HCT116 (cell line): ENCODE results near the gene CTBP2. TPM values are rescaled to one million over a fixed set of nuclear protein-coding genes. Genes with fewer than 3 reads are reported as not detected.

Experiments used
- ATAC-seq: fragments of 200-7000 bp; cut with Tn5 transposase; 2 replicates; pipeline ENCODE4 v1.9.1; 2020; ENCODE audit warnings: mild to moderate bottlenecking, moderate library complexity
- BruUV-seq: library from RNA; stranded (reverse); fragments of 400-500 nt; replicated peaks from 2 replicates; lab custom pipeline; 2021; lab: Mats Ljungman, UMichigan
- CTCF ChIA-PET: fragments of 300-600 bp; sonication (Branson Sonifier 250); formaldehyde crosslinking; loops from one replicate; lab custom pipeline; 2021; ENCODE audit warnings: antibody characterized with exemption; lab: Charles Lee
- POLR2A ChIA-PET: fragments of 300-600, 350-600 bp; sonication (Branson Sonifier 250); formaldehyde crosslinking; loops from one replicate; lab custom pipeline; 2021; ENCODE audit warnings: antibody characterized with exemption; lab: Charles Lee
- RAD21 ChIA-PET, 2 experiments: fragments of 300-600 bp; sonication (Branson Sonifier 250); formaldehyde crosslinking; loops; one replicate each; lab custom pipeline; 2023; ENCODE audit warnings: low total read pairs in 2 of 2; ENCODE audit not compliant: uncharacterized antibody in 2 of 2, unreplicated experiment in 2 of 2, low non-redundant PET in 1 of 2; lab: Charles Lee
- DNase-seq: peaks from one replicate; pipeline ENCODE4 v3.0.0-alpha.2; 2010; ENCODE audit warnings: low read depth, low spot score
- H2AFZ ChIP-seq: fragments of 200-600 bp; shearing (Covaris generic), sonication (generic); 2 replicates; pipeline ENCODE4 v1.6.1; 2017; ENCODE audit warnings: low read depth, mixed run types, mixed read lengths, antibody characterized with exemption, low read length; ENCODE audit not compliant: poor library complexity, severe bottlenecking
- H3K27ac ChIP-seq: 2 replicates; pipeline ENCODE4 v1.5.1; 2012; ENCODE audit warnings: low read depth, low read length
- H3K27me3 ChIP-seq: fragments of 200-600 bp; sonication (generic); 2 replicates; pipeline ENCODE4 v1.6.1; 2016; ENCODE audit warnings: mixed run types, low read length, mixed read lengths; ENCODE audit not compliant: insufficient read depth
- H3K36me3 ChIP-seq, 2 experiments: fragments of 200-500 bp in 1 of 2; fragments of 200-600 bp in 1 of 2; sonication (Bioruptor generic) in 1 of 2; sonication (generic) in 1 of 2; 2 replicates each; pipeline versions ENCODE4 v1.5.1 to v1.6.1; 2014 to 2016; ENCODE audit warnings: low read length in 2 of 2, inconsistent platforms in 1 of 2, mixed read lengths in 1 of 2, mixed run types in 1 of 2; ENCODE audit not compliant: insufficient read depth in 2 of 2, control insufficient read depth in 1 of 2
- H3K4me1 ChIP-seq, 2 experiments: fragments of 200-600 bp in 1 of 2; sonication (generic) in 1 of 2; 2 replicates each; pipeline versions ENCODE4 v1.5.1 to v1.6.1; 2012 to 2017; ENCODE audit warnings: low read length in 2 of 2, inconsistent platforms in 1 of 2, mild to moderate bottlenecking in 1 of 2, mixed read lengths in 1 of 2, mixed run types in 1 of 2, moderate library complexity in 1 of 2; ENCODE audit not compliant: insufficient read depth in 2 of 2, control insufficient read depth in 1 of 2
- H3K4me2 ChIP-seq: fragments of 200-600 bp; sonication (generic); 2 replicates; pipeline ENCODE4 v1.6.1; 2017; ENCODE audit warnings: mixed run types, low read length, mixed read lengths
- H3K4me3 ChIP-seq, 2 experiments: fragments of 200-600 bp in 1 of 2; sonication (generic) in 1 of 2; replicated peaks in 1 of 2; 2 replicates each; pipeline ENCODE4 v1.5.1; 2011 to 2016; ENCODE audit warnings: low read length in 2 of 2, control low read depth in 1 of 2, low read depth in 1 of 2, mild to moderate bottlenecking in 1 of 2, mixed read lengths in 1 of 2, mixed run types in 1 of 2
- H3K79me2 ChIP-seq: fragments of 200-600 bp; sonication (generic); 2 replicates; pipeline ENCODE4 v1.6.1; 2017; ENCODE audit warnings: mild to moderate bottlenecking, mixed run types, low read length, moderate library complexity, mixed read lengths; ENCODE audit not compliant: insufficient read depth
- H3K9ac ChIP-seq: fragments of 200-600 bp; sonication (generic); 2 replicates; pipeline ENCODE4 v1.6.1; 2016; ENCODE audit warnings: low read length, mixed read lengths
- H3K9me2 ChIP-seq: fragments of 200-600 bp; sonication (generic), shearing (Covaris generic); 2 replicates; pipeline ENCODE4 v1.6.1; 2017; ENCODE audit warnings: mixed run types, mild to moderate bottlenecking, moderate library complexity; ENCODE audit not compliant: insufficient read depth
- H3K9me3 ChIP-seq, 2 experiments: fragments of 200-500 bp in 1 of 2; fragments of 200-600 bp in 1 of 2; sonication (Bioruptor generic) in 1 of 2; sonication (generic) in 1 of 2; 2 replicates each; pipeline ENCODE4 v1.6.1; 2014 to 2017; ENCODE audit warnings: low read length in 2 of 2, mixed read lengths in 2 of 2, inconsistent platforms in 1 of 2, low read depth in 1 of 2, mild to moderate bottlenecking in 1 of 2, mixed run types in 1 of 2, moderate library complexity in 1 of 2; ENCODE audit not compliant: control insufficient read depth in 1 of 2, insufficient read depth in 1 of 2
- H4K20me1 ChIP-seq: fragments of 200-600 bp; sonication (generic), shearing (Covaris generic); 2 replicates; pipeline ENCODE4 v1.6.1; 2017; ENCODE audit warnings: mixed run types, mild to moderate bottlenecking, moderate library complexity; ENCODE audit not compliant: insufficient read depth
- ATF3 ChIP-seq: IDR thresholded peaks from 2 replicates; pipeline ENCODE4 v1.6.1; 2012
- CEBPB ChIP-seq: IDR thresholded peaks from 2 replicates; pipeline ENCODE4 v1.6.1; 2012; ENCODE audit warnings: low read depth
- EGR1 ChIP-seq: IDR thresholded peaks from 2 replicates; pipeline ENCODE4 v1.6.1; 2012; ENCODE audit warnings: low read depth
- EZH2 ChIP-seq: fragments of 200-600 bp; sonication (generic); IDR thresholded peaks from 2 replicates; pipeline ENCODE4 v1.6.1; 2017; ENCODE audit warnings: antibody characterized with exemption, mixed run types
- FOSL1 ChIP-seq: IDR thresholded peaks from 2 replicates; pipeline ENCODE4 v1.6.1; 2012; ENCODE audit warnings: low read depth
- JUND ChIP-seq: IDR thresholded peaks from 2 replicates; pipeline ENCODE4 v1.6.1; 2012
- POLR2A ChIP-seq: IDR thresholded peaks from 2 replicates; pipeline ENCODE4 v1.7.0; 2011; ENCODE audit warnings: borderline replicate concordance; ENCODE audit not compliant: insufficient read depth, insufficient read length; ENCODE audit errors: extremely low read depth
- RAD21 ChIP-seq: IDR thresholded peaks from 2 replicates; pipeline ENCODE4 v1.6.1; 2012; ENCODE audit warnings: low read depth, mild to moderate bottlenecking
- REST ChIP-seq: IDR thresholded peaks from 2 replicates; pipeline ENCODE4 v1.6.1; 2012; ENCODE audit warnings: low read depth
- YY1 ChIP-seq: IDR thresholded peaks from 2 replicates; pipeline ENCODE4 v1.6.1; 2011; ENCODE audit warnings: low read length, low read depth, moderate library complexity, mild to moderate bottlenecking; ENCODE audit not compliant: insufficient replicate concordance; ENCODE audit errors: extremely low read depth
- ZFX ChIP-seq: fragments of 450-650 bp; IDR thresholded peaks from 2 replicates; pipeline ENCODE4 v1.6.1; 2017
- intact Hi-C: fragments of 100-400 bp; cut with micrococcal nuclease; formaldehyde crosslinking; loops from 2 replicates; pipeline ENCODE4 v1.10.0; 2022
- total RNA-seq: library from RNA; stranded (reverse); gene quantifications from one replicate; pipeline ENCODE4 v1.2.1, GENCODE V29; 2021; ENCODE audit not compliant: unreplicated experiment
- TF ChIP-seq, protein P1 (sequence below): IDR thresholded peaks from 2 replicates; pipeline ENCODE4 v1.6.1; 2011; ENCODE audit warnings: mild to moderate bottlenecking, low read length, moderate library complexity; ENCODE audit not compliant: insufficient replicate concordance; ENCODE audit errors: extremely low read depth
- TF ChIP-seq, protein P2 (sequence below), 3 experiments: fragments of 200-600 bp in 1 of 3; sonication (generic) in 1 of 3; IDR thresholded peaks in 2 of 3; conservative IDR thresholded peaks in 1 of 3; 2 replicates each; pipeline ENCODE4 v1.5.1; 2012 to 2017; ENCODE audit warnings: low read depth in 2 of 3, low read length in 2 of 3, antibody characterized with exemption in 1 of 3, borderline replicate concordance in 1 of 3, control low read depth in 1 of 3, mild to moderate bottlenecking in 1 of 3, mixed read lengths in 1 of 3, mixed run types in 1 of 3, moderate library complexity in 1 of 3; ENCODE audit not compliant: insufficient read depth in 1 of 3

CTBP2 gene
- total RNA-seq, 1 experiment from 2014 or later = 144 TPM

DNA sequence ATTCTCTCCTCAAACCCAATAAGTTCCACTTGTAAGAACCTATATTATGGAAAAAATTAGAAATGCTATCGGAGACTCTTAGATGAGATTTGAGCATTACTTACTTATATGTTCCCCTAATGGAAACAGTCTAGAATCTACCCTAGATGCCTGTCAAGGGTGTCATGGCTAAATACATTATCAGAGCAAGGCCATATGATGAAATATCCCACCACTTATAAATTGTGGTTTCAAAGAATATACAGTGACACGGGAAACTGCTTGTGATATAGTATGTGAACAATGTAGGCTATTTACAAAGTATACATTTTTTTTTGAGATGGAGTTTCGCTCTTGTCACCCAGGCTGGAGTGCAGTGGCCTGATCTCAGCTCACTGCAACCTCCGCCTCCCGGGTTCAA, 46.3 kb upstream of the CTBP2 start:
- ChIA-PET CTCF (no interaction called here), POLR2A (no interaction called here), RAD21 (interaction anchor here in 1 of 2 experiments (0.7 kb wide), 1 partner anchor 155 kb away, joined by 3 read pairs; no protein-coding TSS in a partner anchor)
- TF ChIP-seq POLR2A (no peak), REST (no peak), ATF3 (no peak), EZH2 (no peak), FOSL1 (no peak), CEBPB (no peak), RAD21 (no peak), EGR1 (no peak), ZFX (no peak), JUND (no peak), YY1 (no peak)
- TF ChIP-seq, protein P1, sequence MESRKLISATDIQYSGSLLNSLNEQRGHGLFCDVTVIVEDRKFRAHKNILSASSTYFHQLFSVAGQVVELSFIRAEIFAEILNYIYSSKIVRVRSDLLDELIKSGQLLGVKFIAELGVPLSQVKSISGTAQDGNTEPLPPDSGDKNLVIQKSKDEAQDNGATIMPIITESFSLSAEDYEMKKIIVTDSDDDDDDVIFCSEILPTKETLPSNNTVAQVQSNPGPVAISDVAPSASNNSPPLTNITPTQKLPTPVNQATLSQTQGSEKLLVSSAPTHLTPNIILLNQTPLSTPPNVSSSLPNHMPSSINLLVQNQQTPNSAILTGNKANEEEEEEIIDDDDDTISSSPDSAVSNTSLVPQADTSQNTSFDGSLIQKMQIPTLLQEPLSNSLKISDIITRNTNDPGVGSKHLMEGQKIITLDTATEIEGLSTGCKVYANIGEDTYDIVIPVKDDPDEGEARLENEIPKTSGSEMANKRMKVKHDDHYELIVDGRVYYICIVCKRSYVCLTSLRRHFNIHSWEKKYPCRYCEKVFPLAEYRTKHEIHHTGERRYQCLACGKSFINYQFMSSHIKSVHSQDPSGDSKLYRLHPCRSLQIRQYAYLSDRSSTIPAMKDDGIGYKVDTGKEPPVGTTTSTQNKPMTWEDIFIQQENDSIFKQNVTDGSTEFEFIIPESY = no peak
- TF ChIP-seq, protein P2, sequence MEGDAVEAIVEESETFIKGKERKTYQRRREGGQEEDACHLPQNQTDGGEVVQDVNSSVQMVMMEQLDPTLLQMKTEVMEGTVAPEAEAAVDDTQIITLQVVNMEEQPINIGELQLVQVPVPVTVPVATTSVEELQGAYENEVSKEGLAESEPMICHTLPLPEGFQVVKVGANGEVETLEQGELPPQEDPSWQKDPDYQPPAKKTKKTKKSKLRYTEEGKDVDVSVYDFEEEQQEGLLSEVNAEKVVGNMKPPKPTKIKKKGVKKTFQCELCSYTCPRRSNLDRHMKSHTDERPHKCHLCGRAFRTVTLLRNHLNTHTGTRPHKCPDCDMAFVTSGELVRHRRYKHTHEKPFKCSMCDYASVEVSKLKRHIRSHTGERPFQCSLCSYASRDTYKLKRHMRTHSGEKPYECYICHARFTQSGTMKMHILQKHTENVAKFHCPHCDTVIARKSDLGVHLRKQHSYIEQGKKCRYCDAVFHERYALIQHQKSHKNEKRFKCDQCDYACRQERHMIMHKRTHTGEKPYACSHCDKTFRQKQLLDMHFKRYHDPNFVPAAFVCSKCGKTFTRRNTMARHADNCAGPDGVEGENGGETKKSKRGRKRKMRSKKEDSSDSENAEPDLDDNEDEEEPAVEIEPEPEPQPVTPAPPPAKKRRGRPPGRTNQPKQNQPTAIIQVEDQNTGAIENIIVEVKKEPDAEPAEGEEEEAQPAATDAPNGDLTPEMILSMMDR (IDR thresholded peaks at IDR 0.05 in 2 of 3, conservative IDR thresholded peaks at IDR 0.05 in 1 of 3; ENCODE audit: borderline replicate concordance in 1 of 3, insufficient read depth in 1 of 3, low read depth in 2 of 3, low read length in 2 of 3) = no peak
- H3K27ac ChIP-seq = no peak overlapping the region
- H3K27me3 ChIP-seq = no peaks in the 10 kb centered on the region
- DNase-seq (no peak), ATAC-seq (no peak)
- no peak overlapping the region for H2AFZ ChIP-seq
- no TSS peak for BruUV-seq
- no peak overlapping the region for H3K9ac ChIP-seq
- intact Hi-C loops = no loop called here
- no peak overlapping the region for H3K4me3 ChIP-seq
- no peaks in the 10 kb centered on the region for H3K36me3 ChIP-seq
- H3K9me2 ChIP-seq = no peaks in the 10 kb centered on the region
- H3K79me2 ChIP-seq = no peaks in the 10 kb centered on the region
- H3K4me1 ChIP-seq = peaks cover under 1 to 4% of the 10 kb centered on the region in 2 experiments; a peak in 3 of 4 replicates
- no peaks in the 10 kb centered on the region for H3K9me3 ChIP-seq
- no peak overlapping the region for H3K4me2 ChIP-seq
- no peaks in the 10 kb centered on the region for H4K20me1 ChIP-seq
